Measurements from ENCODE around the gene CLINT1.

DNA sequence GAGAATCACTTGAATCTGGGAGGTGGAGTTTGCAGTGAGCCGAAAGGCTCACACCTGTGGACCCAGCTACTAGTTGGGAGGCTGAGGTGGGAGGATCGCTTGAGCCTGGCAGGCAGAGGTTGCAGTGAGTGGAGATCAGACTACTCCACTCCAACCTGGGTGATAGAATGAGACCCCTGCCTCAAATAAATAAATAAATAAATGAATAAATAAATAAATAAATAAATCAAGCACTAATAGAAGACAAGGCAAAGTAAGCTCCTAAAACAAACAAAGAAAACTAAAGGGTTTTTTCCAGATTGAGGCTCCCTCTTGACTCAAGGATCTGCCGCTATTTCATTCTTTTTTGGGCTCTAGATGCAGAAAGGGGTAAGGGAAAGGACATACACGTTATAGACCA lies 34.7 kb upstream of the CLINT1 start:
- TF ChIP-seq CTCF (IDR thresholded peaks at IDR 0.05) (no peak), POLR2A (IDR thresholded peaks at IDR 0.05) (no peak)
